ENCODE measurements around the gene LPO.

Gene LPO

GRCh38 chr17:58308985-58309917 is 70.9 kb downstream of the LPO start:
- Histone ChIP-seq H3K27me3 (ENCODE audit: insufficient read depth, low read length, poor library complexity) (no peaks in the 10 kb centered on the region), H3K4me2 (ENCODE audit: insufficient read depth, low read length) (no peak overlapping the region), H3K4me1 (ENCODE audit: insufficient read depth, low read length) (no peaks in the 10 kb centered on the region), H3K4me3 (ENCODE audit: low read depth in 1 of 2, low read length in 2 of 2) (no peak overlapping the region), H3K9me3 (ENCODE audit: insufficient read depth, low read length, severe bottlenecking) (no peaks in the 10 kb centered on the region), H3K36me3 (ENCODE audit: insufficient read depth, low read length) (peaks cover 9% of the 10 kb centered on the region; the same call in 1 of the 2 replicates), H3K9ac (ENCODE audit: low read depth, low read length) (no peak overlapping the region), H2AFZ (ENCODE audit: low read depth, low read length) (no peak overlapping the region), H4K20me1 (ENCODE audit: insufficient read depth, low read length) (peaks cover 6% of the 10 kb centered on the region; the same call in 1 of the 2 replicates), H3K79me2 (ENCODE audit: insufficient read depth, low read length) (no peaks in the 10 kb centered on the region), H3K27ac (ENCODE audit: low read length) (no peak overlapping the region)
- DNase-seq: no peak
- TF ChIP-seq CTCF (IDR thresholded peaks at IDR 0.05; ENCODE audit: borderline replicate concordance, extremely low read depth, low read length, poor library complexity, severe bottlenecking): no peak
- no peak for TF ChIP-seq EZH2 (IDR thresholded peaks at IDR 0.05; ENCODE audit: borderline replicate concordance, low read depth, low read length, severe bottlenecking)
- ATAC-seq (ENCODE audit: insufficient read depth, low read depth): no peak

- Histone ChIP-seq H3K4me1 (ENCODE audit: insufficient read depth, low read length) (no peaks in the 10 kb centered on the region), H4K20me1 (ENCODE audit: insufficient read depth, low read length) (peaks cover 6% of the 10 kb centered on the region; the same call in 1 of the 2 replicates), H3K9me3 (ENCODE audit: insufficient read depth, low read length, severe bottlenecking) (no peaks in the 10 kb centered on the region), H3K9ac (ENCODE audit: low read depth, low read length) (no peak overlapping the region), H2AFZ (ENCODE audit: low read depth, low read length) (no peak overlapping the region), H3K27ac (ENCODE audit: low read length) (no peak overlapping the region), H3K4me2 (ENCODE audit: insufficient read depth, low read length) (no peak overlapping the region), H3K27me3 (ENCODE audit: insufficient read depth, low read length, poor library complexity) (no peaks in the 10 kb centered on the region), H3K36me3 (ENCODE audit: insufficient read depth, low read length) (peaks cover 9% of the 10 kb centered on the region; the same call in 1 of the 2 replicates), H3K4me3 (ENCODE audit: low read depth in 1 of 2, low read length in 2 of 2) (no peak overlapping the region), H3K79me2 (ENCODE audit: insufficient read depth, low read length) (no peaks in the 10 kb centered on the region)
- TF ChIP-seq CTCF (IDR thresholded peaks at IDR 0.05; ENCODE audit: borderline replicate concordance, extremely low read depth, low read length, poor library complexity, severe bottlenecking): no peak
- no peak for TF ChIP-seq EZH2 (IDR thresholded peaks at IDR 0.05; ENCODE audit: borderline replicate concordance, low read depth, low read length, severe bottlenecking)
- DNase-seq: no peak
- no peak for ATAC-seq (ENCODE audit: insufficient read depth, low read depth)
Observed at GRCh38 chr17:58309918-58310259, 71.5 kb downstream of the LPO start.

- no peak overlapping the region for H3K4me3 ChIP-seq (ENCODE audit: low read depth in 1 of 2, low read length in 2 of 2)
- H3K4me1 ChIP-seq (ENCODE audit: insufficient read depth, low read length): no peaks in the 10 kb centered on the region
- DNase-seq (no peak), ATAC-seq (ENCODE audit: insufficient read depth, low read depth) (no peak)
- no peak overlapping the region for H3K9ac ChIP-seq (ENCODE audit: low read depth, low read length)
- no peak overlapping the region for H3K4me2 ChIP-seq (ENCODE audit: insufficient read depth, low read length)
- no peaks in the 10 kb centered on the region for H3K27me3 ChIP-seq (ENCODE audit: insufficient read depth, low read length, poor library complexity)
- H3K36me3 ChIP-seq (ENCODE audit: insufficient read depth, low read length): peaks cover 9% of the 10 kb centered on the region; the same call in 1 of the 2 replicates
- no peak overlapping the region for H2AFZ ChIP-seq (ENCODE audit: low read depth, low read length)
- H3K27ac ChIP-seq (ENCODE audit: low read length): no peak overlapping the region
- no peaks in the 10 kb centered on the region for H3K9me3 ChIP-seq (ENCODE audit: insufficient read depth, low read length, severe bottlenecking)
- TF ChIP-seq EZH2 (IDR thresholded peaks at IDR 0.05; ENCODE audit: borderline replicate concordance, low read depth, low read length, severe bottlenecking) (no peak), CTCF (IDR thresholded peaks at IDR 0.05; ENCODE audit: borderline replicate concordance, extremely low read depth, low read length, poor library complexity, severe bottlenecking) (no peak)
- H4K20me1 ChIP-seq (ENCODE audit: insufficient read depth, low read length): peaks cover 6% of the 10 kb centered on the region; the same call in 1 of the 2 replicates
- H3K79me2 ChIP-seq (ENCODE audit: insufficient read depth, low read length): no peaks in the 10 kb centered on the region
Observed at GRCh38 chr17:58310511-58311428, 72.4 kb downstream of the LPO start.
